ENCODE results near the gene EXT2.

DNA sequence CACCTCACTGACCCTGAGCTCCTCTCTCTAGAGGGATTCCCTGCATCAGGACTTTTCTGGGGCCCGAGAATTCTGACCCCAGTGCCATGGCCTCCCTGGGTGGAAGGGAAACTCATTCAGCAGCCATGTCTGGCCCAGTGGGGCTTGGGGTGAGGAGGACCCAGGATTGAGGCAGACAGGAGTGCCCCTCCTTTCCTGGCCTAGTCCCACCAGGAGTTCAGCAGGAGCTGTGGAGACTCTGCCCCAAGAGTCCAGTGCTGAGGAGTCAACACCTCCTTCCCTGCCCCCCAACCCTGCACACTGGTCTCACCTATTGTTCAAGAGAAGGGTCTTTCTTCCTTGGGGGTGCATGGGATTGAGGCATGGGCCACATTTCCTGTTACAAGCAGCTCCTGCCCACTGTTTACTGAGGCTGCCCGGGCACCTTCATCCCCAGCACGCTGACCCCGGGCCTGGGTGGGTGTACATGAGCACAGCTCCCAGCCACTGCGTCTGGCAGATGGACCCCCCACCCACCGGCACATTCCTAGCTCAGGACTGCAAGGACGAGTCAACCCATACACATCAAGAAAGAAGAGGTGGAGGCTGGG, 180.6 kb downstream of the EXT2 start:
- TF ChIP-seq, protein P1, sequence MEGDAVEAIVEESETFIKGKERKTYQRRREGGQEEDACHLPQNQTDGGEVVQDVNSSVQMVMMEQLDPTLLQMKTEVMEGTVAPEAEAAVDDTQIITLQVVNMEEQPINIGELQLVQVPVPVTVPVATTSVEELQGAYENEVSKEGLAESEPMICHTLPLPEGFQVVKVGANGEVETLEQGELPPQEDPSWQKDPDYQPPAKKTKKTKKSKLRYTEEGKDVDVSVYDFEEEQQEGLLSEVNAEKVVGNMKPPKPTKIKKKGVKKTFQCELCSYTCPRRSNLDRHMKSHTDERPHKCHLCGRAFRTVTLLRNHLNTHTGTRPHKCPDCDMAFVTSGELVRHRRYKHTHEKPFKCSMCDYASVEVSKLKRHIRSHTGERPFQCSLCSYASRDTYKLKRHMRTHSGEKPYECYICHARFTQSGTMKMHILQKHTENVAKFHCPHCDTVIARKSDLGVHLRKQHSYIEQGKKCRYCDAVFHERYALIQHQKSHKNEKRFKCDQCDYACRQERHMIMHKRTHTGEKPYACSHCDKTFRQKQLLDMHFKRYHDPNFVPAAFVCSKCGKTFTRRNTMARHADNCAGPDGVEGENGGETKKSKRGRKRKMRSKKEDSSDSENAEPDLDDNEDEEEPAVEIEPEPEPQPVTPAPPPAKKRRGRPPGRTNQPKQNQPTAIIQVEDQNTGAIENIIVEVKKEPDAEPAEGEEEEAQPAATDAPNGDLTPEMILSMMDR (conservative IDR thresholded peaks at IDR 0.05; ENCODE audit: low read depth, low read length): no peak
- no peak for TF ChIP-seq EZH2phosphoT487 (IDR thresholded peaks at IDR 0.05; ENCODE audit: borderline replicate concordance, low read length)
